Hepatocyte (in vitro differentiated cells): ENCODE results near the gene PPP1R3D. TPM values are rescaled to one million over a fixed set of nuclear protein-coding genes. Genes with fewer than 3 reads are reported as not detected.

Experiments
- DNase-seq: peaks from one replicate; pipeline ENCODE4 v3.0.0-alpha.2; 2016; ENCODE audit warnings: low spot score
- H2AFZ ChIP-seq: fragments of 200-600 bp; sonication (generic); 2 replicates; pipeline ENCODE4 v1.6.0; 2016; ENCODE audit warnings: antibody characterized with exemption, mild to moderate bottlenecking
- H3K27ac ChIP-seq: fragments of 200-600 bp; sonication (generic); 2 replicates; pipeline ENCODE4 v1.5.1; 2016; ENCODE audit warnings: mild to moderate bottlenecking
- H3K27me3 ChIP-seq: fragments of 200-600 bp; sonication (generic); 2 replicates; pipeline ENCODE4 v1.6.1; 2016
- H3K36me3 ChIP-seq: fragments of 200-600 bp; sonication (generic); replicated peaks from 2 replicates; pipeline ENCODE4 v1.5.1; 2016; ENCODE audit warnings: low read depth; ENCODE audit not compliant: insufficient read depth
- H3K4me1 ChIP-seq: fragments of 200-600 bp; sonication (generic); 2 replicates; pipeline ENCODE4 v1.5.1; 2016; ENCODE audit warnings: mild to moderate bottlenecking, moderate library complexity; ENCODE audit not compliant: insufficient read depth
- H3K4me2 ChIP-seq: fragments of 200-600 bp; sonication (generic); 2 replicates; pipeline ENCODE4 v1.6.0; 2016
- H3K4me3 ChIP-seq: fragments of 200-600 bp; sonication (generic); 2 replicates; pipeline ENCODE4 v1.5.1; 2016; ENCODE audit warnings: mild to moderate bottlenecking
- H3K79me2 ChIP-seq: fragments of 200-600 bp; sonication (generic); 2 replicates; pipeline ENCODE4 v1.6.0; 2017; ENCODE audit warnings: mild to moderate bottlenecking
- H3K9me2 ChIP-seq: fragments of 200-600 bp; sonication (generic); replicated peaks from 2 replicates; pipeline ENCODE4 v1.6.0; 2017; ENCODE audit warnings: mild to moderate bottlenecking; ENCODE audit not compliant: insufficient read depth
- H3K9me3 ChIP-seq: fragments of 200-600 bp; sonication (generic); 2 replicates; pipeline ENCODE4 v1.5.1; 2016; ENCODE audit warnings: low read depth, mild to moderate bottlenecking
- H4K20me1 ChIP-seq: fragments of 200-600 bp; sonication (generic); 2 replicates; pipeline ENCODE4 v1.6.0; 2016; ENCODE audit warnings: mild to moderate bottlenecking; ENCODE audit not compliant: insufficient read depth, poor library complexity, severe bottlenecking
- EZH2 ChIP-seq: fragments of 200-600 bp; sonication (generic); IDR thresholded peaks from 2 replicates; pipeline ENCODE4 v1.6.1; 2016; ENCODE audit warnings: antibody characterized with exemption, mild to moderate bottlenecking, borderline replicate concordance
- EZH2phosphoT487 ChIP-seq: fragments of 200-600 bp; sonication (generic); IDR thresholded peaks from one replicate; pipeline ENCODE4 v1.6.1; 2018; ENCODE audit warnings: antibody characterized with exemption, mild to moderate bottlenecking, low read depth, moderate library complexity; ENCODE audit not compliant: unreplicated experiment, severe bottlenecking
- WGBS: methylation state at CpG from one replicate; pipeline ENCODE4 v1.1.6; 2016; ENCODE audit warnings: low lambda C conversion rate; ENCODE audit errors: missing lambda C conversion rate; 5-methylcytosine and 5-hydroxymethylcytosine counted together
- polyA plus RNA-seq: library from polyadenylated mRNA; unstranded; fragments of >200 nt; fragmentation: Nextera tagmentation; extraction: Ambion mirVana; gene quantifications from 2 replicates; pipeline ENCODE4 v1.2.1, GENCODE V29; 2016
- total RNA-seq: library from RNA; depleted of rRNA; stranded (reverse); fragments of >200 nt; gene quantifications from 2 replicates; pipeline ENCODE4 v1.2.3, GENCODE V29; 2014
- TF ChIP-seq, protein P1 (sequence below): fragments of 200-600 bp; sonication (generic); IDR thresholded peaks from 2 replicates; pipeline ENCODE4 v1.5.1; 2016; ENCODE audit warnings: antibody characterized with exemption, mild to moderate bottlenecking; ENCODE audit not compliant: poor library complexity

PPP1R3D gene
- total and polyA plus RNA-seq, 2 experiments from 2014 or later, result 3.4 to 7.0 TPM

DNA sequence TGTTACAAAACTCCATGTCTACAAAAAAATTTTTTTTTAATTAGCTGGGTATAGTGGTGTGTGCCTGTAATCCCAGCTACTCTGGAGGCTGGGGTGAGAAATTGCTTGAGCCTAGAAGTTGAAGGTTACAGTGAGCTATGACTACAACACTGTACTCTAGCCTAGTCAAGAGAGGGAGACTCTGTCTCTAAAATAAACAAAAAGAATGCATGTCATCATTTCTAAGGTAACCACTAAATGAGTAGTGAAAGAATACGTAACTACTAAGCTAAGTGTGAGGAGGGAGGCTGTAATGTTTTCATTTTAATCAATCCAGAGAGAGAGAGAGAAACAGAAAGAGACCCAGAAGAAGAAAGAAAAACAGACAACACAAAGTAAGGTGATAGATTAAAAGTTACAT lies 16.6 kb downstream of the PPP1R3D start:
- H3K4me1 ChIP-seq, result no peaks in the 10 kb centered on the region
- TF ChIP-seq EZH2phosphoT487, result no peak
- no peak for TF ChIP-seq EZH2
- TF ChIP-seq, protein P1, sequence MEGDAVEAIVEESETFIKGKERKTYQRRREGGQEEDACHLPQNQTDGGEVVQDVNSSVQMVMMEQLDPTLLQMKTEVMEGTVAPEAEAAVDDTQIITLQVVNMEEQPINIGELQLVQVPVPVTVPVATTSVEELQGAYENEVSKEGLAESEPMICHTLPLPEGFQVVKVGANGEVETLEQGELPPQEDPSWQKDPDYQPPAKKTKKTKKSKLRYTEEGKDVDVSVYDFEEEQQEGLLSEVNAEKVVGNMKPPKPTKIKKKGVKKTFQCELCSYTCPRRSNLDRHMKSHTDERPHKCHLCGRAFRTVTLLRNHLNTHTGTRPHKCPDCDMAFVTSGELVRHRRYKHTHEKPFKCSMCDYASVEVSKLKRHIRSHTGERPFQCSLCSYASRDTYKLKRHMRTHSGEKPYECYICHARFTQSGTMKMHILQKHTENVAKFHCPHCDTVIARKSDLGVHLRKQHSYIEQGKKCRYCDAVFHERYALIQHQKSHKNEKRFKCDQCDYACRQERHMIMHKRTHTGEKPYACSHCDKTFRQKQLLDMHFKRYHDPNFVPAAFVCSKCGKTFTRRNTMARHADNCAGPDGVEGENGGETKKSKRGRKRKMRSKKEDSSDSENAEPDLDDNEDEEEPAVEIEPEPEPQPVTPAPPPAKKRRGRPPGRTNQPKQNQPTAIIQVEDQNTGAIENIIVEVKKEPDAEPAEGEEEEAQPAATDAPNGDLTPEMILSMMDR, result no peak
- no peaks in the 10 kb centered on the region for H4K20me1 ChIP-seq
- no peak overlapping the region for H3K4me3 ChIP-seq
- H3K79me2 ChIP-seq, result no peaks in the 10 kb centered on the region
- no peak overlapping the region for H3K4me2 ChIP-seq
- WGBS, result 86% methylated on average over 1 of the region's 1 CpG
- no peaks in the 10 kb centered on the region for H3K36me3 ChIP-seq
- H3K9me2 ChIP-seq, result no peaks in the 10 kb centered on the region
- no peaks in the 10 kb centered on the region for H3K27me3 ChIP-seq
- H2AFZ ChIP-seq, result no peak overlapping the region
- DNase-seq, result no peak
- H3K9me3 ChIP-seq, result no peaks in the 10 kb centered on the region
- H3K27ac ChIP-seq, result no peak overlapping the region

DNA sequence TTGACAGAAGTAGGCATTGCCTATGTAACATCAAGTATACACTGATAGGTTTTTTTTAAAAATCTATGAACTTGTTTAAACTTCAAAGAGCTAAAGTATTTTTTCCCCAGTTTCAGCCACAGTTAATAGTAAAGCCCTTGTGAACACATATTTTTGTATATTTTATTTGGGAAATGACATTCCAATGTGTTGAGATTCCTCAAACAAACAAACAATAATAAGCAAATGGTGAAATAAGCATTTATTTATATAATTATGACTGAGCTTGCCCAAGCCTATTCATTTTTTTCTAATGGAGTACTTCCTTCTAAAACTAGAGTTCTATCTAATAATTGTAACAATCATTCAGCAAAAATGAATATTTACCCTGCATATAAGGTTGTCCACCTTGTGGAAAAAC lies 19.2 kb downstream of the PPP1R3D start:
- H2AFZ ChIP-seq, result no peak overlapping the region
- TF ChIP-seq EZH2phosphoT487, result no peak
- TF ChIP-seq, protein P1, result no peak
- no peak for TF ChIP-seq EZH2

DNA sequence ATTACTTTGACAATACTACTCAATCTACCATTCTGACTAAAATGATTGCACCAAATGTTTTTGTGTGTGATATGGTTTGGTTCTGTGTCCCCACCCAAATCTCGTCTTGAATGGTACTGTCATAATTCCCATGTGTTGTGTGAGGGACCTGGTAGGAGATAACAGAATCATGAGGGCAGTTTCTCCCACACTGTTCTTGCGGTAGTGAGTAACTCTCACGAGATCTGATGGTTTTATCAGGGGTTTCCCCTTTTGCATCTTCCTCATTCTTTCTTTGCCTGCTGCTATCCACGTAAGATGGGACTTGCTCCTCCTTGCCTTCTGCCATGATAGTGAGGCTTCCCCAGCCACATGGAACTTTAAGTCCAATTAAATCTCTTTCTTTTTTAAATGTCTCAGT lies 27.5 kb downstream of the PPP1R3D start:
- WGBS, result 70% methylated on average over 4 of the region's 4 CpGs
- Histone ChIP-seq H2AFZ (no peak overlapping the region), H3K79me2 (no peaks in the 10 kb centered on the region), H3K4me3 (no peak overlapping the region), H3K27me3 (no peaks in the 10 kb centered on the region), H3K9me2 (no peaks in the 10 kb centered on the region), H4K20me1 (no peaks in the 10 kb centered on the region), H3K9me3 (no peaks in the 10 kb centered on the region), H3K27ac (no peak overlapping the region), H3K4me1 (no peaks in the 10 kb centered on the region), H3K36me3 (no peaks in the 10 kb centered on the region), H3K4me2 (no peak overlapping the region)
- TF ChIP-seq, protein P1, result no peak
- TF ChIP-seq EZH2phosphoT487, result no peak
- TF ChIP-seq EZH2, result no peak
- no peak for DNase-seq

More for the DNA sequence above, 19.2 kb downstream of the PPP1R3D start:
- no peaks in the 10 kb centered on the region for H3K27me3 ChIP-seq
- H3K79me2 ChIP-seq, result no peaks in the 10 kb centered on the region
- H3K9me3 ChIP-seq, result no peaks in the 10 kb centered on the region
- no peak overlapping the region for H3K4me3 ChIP-seq
- DNase-seq, result no peak
- H3K27ac ChIP-seq, result no peak overlapping the region
- no peaks in the 10 kb centered on the region for H3K9me2 ChIP-seq
- H3K4me2 ChIP-seq, result no peak overlapping the region
- no peaks in the 10 kb centered on the region for H3K4me1 ChIP-seq
- H4K20me1 ChIP-seq, result no peaks in the 10 kb centered on the region
- H3K36me3 ChIP-seq, result no peaks in the 10 kb centered on the region

DNA sequence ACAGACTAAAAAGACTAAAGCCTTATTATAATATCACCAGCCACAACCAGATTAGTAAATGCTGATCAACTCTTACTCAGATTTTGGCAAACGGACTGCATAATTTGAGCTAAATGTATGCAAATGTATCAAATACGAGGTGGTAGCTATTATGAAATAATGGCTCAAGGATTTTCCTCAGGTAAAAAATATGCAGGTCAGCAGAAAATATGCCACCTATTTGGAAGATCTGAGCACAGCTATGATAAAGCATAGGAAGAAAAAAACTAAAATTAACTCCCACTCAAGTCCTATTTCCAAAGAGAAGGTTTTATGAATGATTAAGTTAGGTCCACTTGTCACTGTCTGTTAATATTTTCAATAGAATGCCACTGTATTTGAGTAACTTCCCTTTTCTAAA lies 29.1 kb downstream of the PPP1R3D start:
- no peak overlapping the region for H3K4me2 ChIP-seq
- no peaks in the 10 kb centered on the region for H3K79me2 ChIP-seq
- 84% methylated on average over 2 of the region's 2 CpGs for WGBS
- TF ChIP-seq EZH2phosphoT487, result no peak
- TF ChIP-seq, protein P1, result no peak
- TF ChIP-seq EZH2, result no peak
- H3K4me1 ChIP-seq, result no peaks in the 10 kb centered on the region
- no peaks in the 10 kb centered on the region for H3K36me3 ChIP-seq
- DNase-seq, result no peak
- H3K4me3 ChIP-seq, result no peak overlapping the region
- H4K20me1 ChIP-seq, result no peaks in the 10 kb centered on the region
- H3K27me3 ChIP-seq, result no peaks in the 10 kb centered on the region
- H3K9me3 ChIP-seq, result no peaks in the 10 kb centered on the region
- H3K27ac ChIP-seq, result no peak overlapping the region
- no peak overlapping the region for H2AFZ ChIP-seq
- H3K9me2 ChIP-seq, result no peaks in the 10 kb centered on the region
